HG02571 (cell line): ENCODE measurements around the gene COL9A3.

Experiments used
- ATAC-seq: cut with Tn5 transposase; IDR thresholded peaks from one replicate; pipeline ENCODE4 v1.9.1; 2021; ENCODE audit warnings: mild to moderate bottlenecking, moderate library complexity; ENCODE audit not compliant: unreplicated experiment

The COL9A3 gene

DNA sequence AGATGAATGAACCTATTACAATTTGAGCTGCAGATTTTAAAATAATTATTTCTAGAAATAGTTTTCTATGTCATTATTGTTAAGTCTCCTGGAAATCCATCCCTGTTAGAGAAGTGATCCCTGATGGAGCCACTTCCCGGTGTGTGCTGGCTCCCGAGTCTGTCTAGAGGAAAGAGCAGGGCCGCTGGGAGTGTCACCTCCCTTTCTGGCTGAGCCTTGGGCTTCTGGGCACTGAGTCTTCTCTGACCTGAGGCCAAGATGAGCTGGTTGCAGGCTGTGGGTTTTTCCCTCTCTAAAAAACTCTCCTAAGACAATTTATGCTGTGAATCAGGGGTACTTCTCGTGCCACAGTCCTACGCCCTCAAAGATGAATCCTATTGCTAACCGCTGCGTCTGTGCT is 73.6 kb downstream of the COL9A3 start:
- no peak for ATAC-seq
